ENCODE data around the gene TRIM27.
"Not testable (repeated sequence)": the region's sequence is repeated elsewhere in the genome, so short reads cannot be mapped to it uniquely, and the experiment has no call there.

TRIM27 gene

GRCh38 chr6:28867086-28867409 lies 56.7 kb downstream of the TRIM27 start:
- Mint-ChIP-seq H3K27ac (peak overlapping the region; percentile 89), H3K4me1 (ENCODE audit: low read depth) (peaks cover 30% of the 10 kb centered on the region), H3K36me3 (ENCODE audit: low read depth) (peaks cover 9% of the 10 kb centered on the region), H3K27me3 (ENCODE audit: low read depth) (peaks cover 7% of the 10 kb centered on the region), H3K9me3 (peaks cover 18% of the 10 kb centered on the region), H3K4me3 (peak overlapping the region; percentile 82)

- Mint-ChIP-seq H3K4me3 (peak overlapping the region; percentile 82), H3K4me1 (ENCODE audit: low read depth) (peaks cover 30% of the 10 kb centered on the region), H3K27ac (peak overlapping the region; percentile 89), H3K9me3 (peaks cover 18% of the 10 kb centered on the region)
- H3K36me3 Mint-ChIP-seq (ENCODE audit: low read depth); H3K27me3 Mint-ChIP-seq (ENCODE audit: low read depth): not testable (repeated sequence)
These were observed 57.3 kb downstream of the TRIM27 start for GRCh38 chr6:28866205-28867085.

- Mint-ChIP-seq H3K27me3 (ENCODE audit: low read depth) (peaks cover 13% of the 10 kb centered on the region), H3K9me3 (peaks cover 18% of the 10 kb centered on the region), H3K4me3 (peak overlapping the region; percentile 82), H3K27ac (peak overlapping the region; percentile 75), H3K4me1 (ENCODE audit: low read depth) (peaks cover 32% of the 10 kb centered on the region), H3K36me3 (ENCODE audit: low read depth) (peaks cover 9% of the 10 kb centered on the region)
These were observed 58.2 kb downstream of the TRIM27 start for GRCh38 chr6:28865401-28866204.

GRCh38 chr6:28864326-28864923 lies 59.4 kb downstream of the TRIM27 start:
- peaks cover 9% of the 10 kb centered on the region for H3K36me3 Mint-ChIP-seq (ENCODE audit: low read depth)
- peak overlapping the region; percentile 87 for H3K4me3 Mint-ChIP-seq
- H3K27ac Mint-ChIP-seq: peak overlapping the region; percentile 92
- H3K4me1 Mint-ChIP-seq (ENCODE audit: low read depth): peaks cover 35% of the 10 kb centered on the region
- peaks cover 18% of the 10 kb centered on the region for H3K9me3 Mint-ChIP-seq
- H3K27me3 Mint-ChIP-seq (ENCODE audit: low read depth): peaks cover 18% of the 10 kb centered on the region

- H3K4me1 Mint-ChIP-seq (ENCODE audit: low read depth): peaks cover 35% of the 10 kb centered on the region
- H3K4me3 Mint-ChIP-seq: peak overlapping the region; percentile 87
- peaks cover 9% of the 10 kb centered on the region for H3K36me3 Mint-ChIP-seq (ENCODE audit: low read depth)
- peaks cover 18% of the 10 kb centered on the region for H3K9me3 Mint-ChIP-seq
- peak overlapping the region; percentile 92 for H3K27ac Mint-ChIP-seq
- H3K27me3 Mint-ChIP-seq (ENCODE audit: low read depth): peaks cover 18% of the 10 kb centered on the region
These were observed 60.0 kb downstream of the TRIM27 start for GRCh38 chr6:28863604-28864325.

- Mint-ChIP-seq H3K27ac (no peak overlapping the region), H3K4me1 (ENCODE audit: low read depth) (peaks cover 29% of the 10 kb centered on the region), H3K36me3 (ENCODE audit: low read depth) (peaks cover 9% of the 10 kb centered on the region)
These were observed 61.7 kb downstream of the TRIM27 start for GRCh38 chr6:28862077-28862476.

GRCh38 chr6:28861339-28861738 lies 62.4 kb downstream of the TRIM27 start:
- peaks cover 20% of the 10 kb centered on the region for H3K27me3 Mint-ChIP-seq (ENCODE audit: low read depth)
- H3K36me3 Mint-ChIP-seq (ENCODE audit: low read depth): peaks cover 9% of the 10 kb centered on the region
- peaks cover 20% of the 10 kb centered on the region for H3K9me3 Mint-ChIP-seq
- H3K4me1 Mint-ChIP-seq (ENCODE audit: low read depth): peaks cover 26% of the 10 kb centered on the region
- H3K4me3 Mint-ChIP-seq: no peak overlapping the region
- H3K27ac Mint-ChIP-seq: no peak overlapping the region

More at GRCh38 chr6:28862077-28862476, 61.7 kb downstream of the TRIM27 start:
- no peak overlapping the region for H3K4me3 Mint-ChIP-seq
- peaks cover 18% of the 10 kb centered on the region for H3K9me3 Mint-ChIP-seq
- H3K27me3 Mint-ChIP-seq (ENCODE audit: low read depth): peaks cover 18% of the 10 kb centered on the region

- Mint-ChIP-seq H3K9me3 (peaks cover 17% of the 10 kb centered on the region), H3K27me3 (ENCODE audit: low read depth) (peaks cover 22% of the 10 kb centered on the region), H3K27ac (no peak overlapping the region), H3K36me3 (ENCODE audit: low read depth) (peaks cover 8% of the 10 kb centered on the region), H3K4me1 (ENCODE audit: low read depth) (peaks cover 23% of the 10 kb centered on the region), H3K4me3 (no peak overlapping the region)
These were observed 63.2 kb downstream of the TRIM27 start for GRCh38 chr6:28860581-28860980.

- Mint-ChIP-seq H3K4me3 (no peak overlapping the region), H3K9me3 (peaks cover 11% of the 10 kb centered on the region), H3K27ac (no peak overlapping the region), H3K36me3 (ENCODE audit: low read depth) (peaks cover 6% of the 10 kb centered on the region), H3K4me1 (ENCODE audit: low read depth) (peaks cover 14% of the 10 kb centered on the region), H3K27me3 (ENCODE audit: low read depth) (peaks cover 22% of the 10 kb centered on the region)
These were observed 64.8 kb downstream of the TRIM27 start for GRCh38 chr6:28858963-28859362.

- H3K9me3 Mint-ChIP-seq: peaks cover 4% of the 10 kb centered on the region
- H3K36me3 Mint-ChIP-seq (ENCODE audit: low read depth): no peaks in the 10 kb centered on the region
- H3K4me1 Mint-ChIP-seq (ENCODE audit: low read depth): peaks cover 4% of the 10 kb centered on the region
- H3K27me3 Mint-ChIP-seq (ENCODE audit: low read depth): peaks cover 36% of the 10 kb centered on the region
- no peak overlapping the region for H3K27ac Mint-ChIP-seq
- H3K4me3 Mint-ChIP-seq: no peak overlapping the region
These were observed 67.2 kb downstream of the TRIM27 start for GRCh38 chr6:28856620-28857005.

GRCh38 chr6:28854405-28854804 lies 69.4 kb downstream of the TRIM27 start:
- H3K36me3 Mint-ChIP-seq (ENCODE audit: low read depth); H3K27ac Mint-ChIP-seq; H3K4me3 Mint-ChIP-seq; H3K4me1 Mint-ChIP-seq (ENCODE audit: low read depth); H3K9me3 Mint-ChIP-seq: not testable (repeated sequence)
- H3K27me3 Mint-ChIP-seq (ENCODE audit: low read depth): peaks cover 41% of the 10 kb centered on the region

Data from T-helper 1 cell treated with Interleukin-12 subunit alpha and Interleukin-12 subunit beta and Interleukin-4 antibody, amounts not matched to agents 30 μg/mL and 1 μg/mL, for 36 hours (primary cell).